Urinary bladder (tissue), 4 donors: ENCODE results near the gene CAPN10. TPM values are rescaled to one million over a fixed set of nuclear protein-coding genes. Genes with fewer than 3 reads are reported as not detected.

Experiments
- DNase-seq: peaks from one replicate; pipeline ENCODE4 v3.0.0-alpha.2; 2015; ENCODE audit errors: extremely low spot score
- H3K27ac ChIP-seq: one replicate; pipeline ENCODE4 v1.5.1; 2013; ENCODE audit warnings: low read depth, mild to moderate bottlenecking, moderate library complexity
- H3K36me3 ChIP-seq: one replicate; pipeline ENCODE4 v1.6.1; 2013; ENCODE audit warnings: mild to moderate bottlenecking, moderate library complexity; ENCODE audit not compliant: insufficient read depth
- H3K4me1 ChIP-seq: one replicate; pipeline ENCODE4 v1.6.1; 2013; ENCODE audit warnings: mild to moderate bottlenecking, moderate library complexity; ENCODE audit not compliant: insufficient read depth
- H3K4me3 ChIP-seq: one replicate; pipeline ENCODE4 v1.5.1; 2013; ENCODE audit warnings: low read depth, low read length
- WGBS: extraction: QIAGEN DNeasy Blood & Tissue Kit; methylation state at CpG from one replicate; pipeline ENCODE4 v1.1.7; 2013; 5-methylcytosine and 5-hydroxymethylcytosine counted together
- polyA plus RNA-seq: library from polyadenylated mRNA; stranded (reverse); fragments of 200-250 nt; gene quantifications from one replicate; pipeline ENCODE4 v1.2.3, GENCODE V29; 2013
- total RNA-seq: library from RNA; depleted of rRNA; stranded (reverse); fragments of >200 nt; gene quantifications from one replicate; pipeline ENCODE4 v1.2.3, GENCODE V29; 2014
- donor health status: healthy with polysubstance abuse.
- donor health status: healthy.

Gene CAPN10
- total and polyA plus RNA-seq, 2 donors = 13.6 to 23.3 TPM

DNA sequence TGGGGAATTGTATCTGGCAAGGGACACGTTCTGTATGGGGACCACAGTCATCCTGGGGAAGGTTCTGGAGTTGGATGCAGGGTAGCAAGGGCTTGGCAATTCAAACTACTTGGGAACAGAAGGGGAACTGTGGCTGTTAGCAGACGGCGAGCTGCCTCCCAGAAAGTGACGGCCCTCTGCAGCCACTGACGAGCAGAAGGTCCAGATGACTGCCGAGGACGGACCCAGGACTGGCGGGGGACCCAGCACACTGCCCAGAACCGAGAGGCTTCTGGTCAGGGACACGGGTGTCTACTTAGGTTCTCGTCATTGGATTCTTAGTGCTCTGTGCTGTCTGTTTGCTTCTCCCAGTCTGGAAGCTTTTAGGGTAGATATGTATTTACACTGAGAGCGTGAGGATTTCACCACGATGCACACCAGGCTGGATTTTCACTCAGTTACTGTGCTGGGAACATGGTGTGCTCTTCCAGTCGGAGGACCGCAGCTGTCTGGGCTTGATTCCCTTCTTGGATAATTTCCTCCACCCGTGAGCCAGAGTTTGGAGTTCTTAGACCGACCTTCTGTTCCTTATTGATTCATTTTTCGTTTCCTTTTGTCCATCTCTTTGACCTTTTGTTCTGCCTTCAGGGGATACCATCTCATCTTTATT is 52.1 kb downstream of the CAPN10 start:
- H3K4me3 ChIP-seq = no peak overlapping the region
- WGBS = 54% methylated on average over 18 of the region's 18 CpGs
- no peak overlapping the region for H3K27ac ChIP-seq
- DNase-seq = no peak
- H3K36me3 ChIP-seq = no peaks in the 10 kb centered on the region
- H3K4me1 ChIP-seq = no peaks in the 10 kb centered on the region

DNA sequence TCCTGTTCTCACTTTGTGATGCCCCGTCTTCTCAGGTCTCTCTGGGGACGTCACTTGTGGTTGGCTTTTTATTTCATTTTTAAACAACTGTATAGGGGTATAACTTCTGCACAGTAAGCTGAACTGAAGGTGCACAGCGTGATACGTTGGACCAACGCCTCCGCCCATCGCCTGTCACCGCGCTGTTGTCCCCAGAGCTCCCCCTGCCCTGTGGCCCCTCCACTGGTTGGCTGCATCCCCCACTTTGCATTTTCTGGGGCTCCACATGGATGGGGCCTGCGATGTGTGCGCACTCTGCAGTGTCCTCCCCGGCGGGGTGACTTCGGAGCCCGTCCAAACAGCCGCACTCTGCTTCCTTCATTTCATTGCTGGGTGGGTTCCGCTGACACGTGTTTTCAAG is 53.0 kb downstream of the CAPN10 start:
- WGBS = 88% methylated on average over 18 of the region's 18 CpGs
- DNase-seq = no peak
- no peaks in the 10 kb centered on the region for H3K4me1 ChIP-seq
- no peaks in the 10 kb centered on the region for H3K36me3 ChIP-seq
- H3K27ac ChIP-seq = no peak overlapping the region
- no peak overlapping the region for H3K4me3 ChIP-seq

DNA sequence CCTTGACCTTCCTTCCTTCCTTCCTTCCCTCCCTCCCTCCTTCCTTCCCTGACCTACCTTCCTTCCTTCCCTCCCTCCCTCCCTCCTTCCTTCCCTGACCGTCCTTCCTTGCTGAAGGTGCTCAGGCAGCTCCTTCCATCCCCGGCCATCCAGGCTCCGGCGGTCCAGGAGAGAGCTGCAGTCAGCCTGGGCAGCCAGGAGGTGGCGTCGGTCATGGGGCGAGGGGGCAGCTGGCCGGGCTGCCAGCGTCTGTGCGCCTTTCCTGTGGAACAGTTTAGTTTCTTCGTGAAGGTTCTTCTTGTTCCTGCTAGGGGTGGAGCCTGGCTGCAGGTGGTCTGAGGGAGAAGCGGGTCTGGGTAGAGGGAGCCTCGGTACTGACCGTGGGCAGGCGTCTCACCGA is 54.4 kb downstream of the CAPN10 start:
- H3K4me1 ChIP-seq = no peaks in the 10 kb centered on the region
- H3K27ac ChIP-seq = no peak overlapping the region
- 21% methylated on average over 16 of the region's 16 CpGs for WGBS
- H3K36me3 ChIP-seq = no peaks in the 10 kb centered on the region
- no peak for DNase-seq
- no peak overlapping the region for H3K4me3 ChIP-seq

DNA sequence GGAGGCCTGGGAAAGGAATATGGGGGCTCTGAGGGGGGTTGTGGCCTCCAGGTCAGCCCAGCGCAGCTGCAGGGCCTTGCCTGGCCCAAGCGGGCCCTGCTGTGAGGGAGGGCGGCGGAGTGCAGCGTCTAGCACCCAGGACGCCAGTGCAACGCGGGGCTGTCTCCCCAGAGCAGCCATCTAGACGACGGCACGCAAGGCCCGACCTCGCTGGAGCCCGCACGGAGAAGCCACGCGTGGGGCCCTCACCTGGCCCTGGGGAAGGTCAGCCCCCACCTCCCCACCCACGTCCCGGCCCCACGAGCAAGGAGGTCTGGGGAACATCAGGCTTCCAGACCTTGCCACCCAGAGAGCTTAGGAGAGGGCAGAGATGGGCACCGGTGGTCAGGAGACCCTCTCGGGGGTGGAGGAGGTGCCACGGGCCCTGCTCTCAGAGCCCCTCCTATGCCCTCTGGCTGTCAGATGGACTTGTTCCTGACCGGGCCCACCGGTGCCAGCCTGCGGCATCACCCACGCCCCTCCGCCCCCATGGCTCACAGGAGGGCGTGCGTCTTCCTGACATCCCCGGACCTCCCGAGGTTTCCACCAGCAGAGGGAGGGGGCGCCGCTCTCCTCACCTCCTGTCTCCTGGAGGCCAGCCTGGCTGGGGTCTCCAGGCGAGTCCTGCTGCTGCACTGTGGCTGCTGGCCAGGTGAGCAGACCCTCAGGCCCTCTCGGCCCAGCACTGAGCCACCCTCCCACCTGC is 55.7 kb downstream of the CAPN10 start:
- WGBS = 82% methylated on average over 36 of the region's 36 CpGs
- DNase-seq = no peak
- Histone ChIP-seq H3K36me3 (no peaks in the 10 kb centered on the region), H3K27ac (no peak overlapping the region), H3K4me1 (no peaks in the 10 kb centered on the region), H3K4me3 (no peak overlapping the region)

DNA sequence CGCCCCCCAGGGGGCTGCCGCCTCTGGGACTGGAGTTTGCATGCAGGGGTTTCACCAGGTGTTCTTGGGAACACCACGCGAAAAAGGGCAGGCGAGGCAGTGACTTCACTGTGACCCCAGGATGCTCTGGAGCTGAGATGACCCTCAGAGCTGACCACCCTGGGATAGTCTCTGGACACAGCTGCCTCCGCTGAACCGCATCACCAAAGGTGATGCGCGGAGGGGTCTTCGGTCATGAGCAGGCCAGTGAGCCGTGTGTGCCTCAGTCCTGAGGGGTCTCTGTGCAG is 56.2 kb downstream of the CAPN10 start:
- H3K4me1 ChIP-seq = no peaks in the 10 kb centered on the region
- WGBS = 92% methylated on average over 11 of the region's 11 CpGs
- H3K4me3 ChIP-seq = no peak overlapping the region
- no peak overlapping the region for H3K27ac ChIP-seq
- DNase-seq = no peak
- H3K36me3 ChIP-seq = no peaks in the 10 kb centered on the region

DNA sequence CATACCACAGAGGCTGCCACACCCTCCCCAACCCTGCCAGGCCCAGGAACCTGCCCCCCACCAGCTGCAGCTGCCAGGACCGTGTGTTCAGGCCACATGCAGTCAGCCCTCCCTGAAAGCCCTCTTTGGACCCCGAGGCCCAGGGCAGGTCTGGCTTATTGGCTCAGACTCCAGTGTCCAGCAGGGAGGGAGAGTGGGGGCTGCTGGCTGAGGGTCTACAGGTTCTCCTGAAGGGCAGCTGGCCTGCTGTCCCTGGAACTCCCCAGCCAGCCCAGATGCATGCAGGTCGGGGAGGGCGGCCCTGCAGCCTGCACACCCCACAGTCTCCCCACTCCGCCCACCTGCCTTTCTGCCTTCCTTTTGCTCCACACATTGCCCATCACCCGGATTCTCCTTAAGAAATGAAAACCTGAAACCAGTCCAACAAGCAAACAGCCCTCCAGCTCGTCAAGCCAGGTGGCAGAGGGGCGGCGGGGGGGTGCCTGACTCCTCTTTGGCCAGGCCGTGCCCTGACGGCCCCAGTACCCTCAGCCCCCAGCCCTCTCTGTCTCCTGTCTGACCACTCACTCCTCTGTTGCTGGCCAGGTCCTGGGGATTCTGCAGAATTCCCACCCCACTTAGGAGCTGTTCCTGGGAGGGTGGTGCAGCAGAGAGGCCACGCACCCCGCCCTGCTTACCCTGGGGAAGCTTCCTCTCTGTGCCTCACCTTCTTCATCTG is 56.7 kb downstream of the CAPN10 start:
- Histone ChIP-seq H3K27ac (no peak overlapping the region), H3K36me3 (no peaks in the 10 kb centered on the region), H3K4me1 (no peaks in the 10 kb centered on the region), H3K4me3 (no peak overlapping the region)
- WGBS = 69% methylated on average over 13 of the region's 13 CpGs
- DNase-seq = no peak

DNA sequence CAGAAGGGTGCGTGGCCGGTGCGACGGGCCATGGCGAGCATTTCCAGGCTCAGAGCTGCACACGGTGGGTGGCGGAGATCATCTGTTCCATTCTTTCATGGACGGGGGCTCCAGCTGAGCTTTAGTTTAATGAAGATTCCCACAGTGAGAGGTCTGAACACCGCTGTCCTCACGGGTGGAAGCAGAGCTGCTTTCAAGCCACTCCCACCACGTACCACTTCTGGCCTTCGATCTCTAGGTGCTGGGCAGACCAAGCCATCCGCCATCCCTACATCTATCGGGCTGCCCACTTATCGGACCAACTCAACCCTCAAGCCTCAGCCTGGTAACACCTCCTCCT is 57.2 kb downstream of the CAPN10 start:
- WGBS = 81% methylated on average over 15 of the region's 15 CpGs

DNA sequence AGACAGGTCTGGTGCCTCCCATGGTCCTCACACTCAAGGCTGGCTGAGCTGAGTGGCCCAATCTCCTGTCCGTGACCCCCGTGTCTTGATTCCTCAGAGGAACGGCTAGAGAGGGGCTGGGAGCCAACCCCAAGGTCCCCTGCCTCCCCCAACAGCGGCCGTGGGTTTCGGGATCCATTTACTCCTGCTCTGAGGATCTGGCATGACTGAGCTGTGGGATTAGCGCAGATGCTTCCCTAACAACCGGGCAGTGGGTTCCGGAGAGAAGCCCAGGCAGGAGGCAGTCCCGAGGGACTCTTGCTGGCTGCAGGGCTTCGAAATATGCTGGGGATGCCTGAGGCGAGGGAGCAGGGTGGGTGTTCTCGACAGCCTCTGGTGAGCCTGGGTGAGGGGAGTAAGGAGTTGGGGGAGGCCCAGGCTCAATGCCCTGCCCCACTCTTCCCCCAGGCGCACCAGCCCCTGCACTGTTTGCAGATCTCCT is 57.7 kb downstream of the CAPN10 start:
- Histone ChIP-seq H3K36me3 (no peaks in the 10 kb centered on the region), H3K4me3 (no peak overlapping the region), H3K27ac (no peak overlapping the region), H3K4me1 (no peaks in the 10 kb centered on the region)
- DNase-seq = no peak
- 53% methylated on average over 14 of the region's 14 CpGs for WGBS

More for the DNA sequence above, 57.2 kb downstream of the CAPN10 start:
- Histone ChIP-seq H3K27ac (no peak overlapping the region), H3K4me3 (no peak overlapping the region), H3K4me1 (no peaks in the 10 kb centered on the region), H3K36me3 (no peaks in the 10 kb centered on the region)
- DNase-seq = no peak

DNA sequence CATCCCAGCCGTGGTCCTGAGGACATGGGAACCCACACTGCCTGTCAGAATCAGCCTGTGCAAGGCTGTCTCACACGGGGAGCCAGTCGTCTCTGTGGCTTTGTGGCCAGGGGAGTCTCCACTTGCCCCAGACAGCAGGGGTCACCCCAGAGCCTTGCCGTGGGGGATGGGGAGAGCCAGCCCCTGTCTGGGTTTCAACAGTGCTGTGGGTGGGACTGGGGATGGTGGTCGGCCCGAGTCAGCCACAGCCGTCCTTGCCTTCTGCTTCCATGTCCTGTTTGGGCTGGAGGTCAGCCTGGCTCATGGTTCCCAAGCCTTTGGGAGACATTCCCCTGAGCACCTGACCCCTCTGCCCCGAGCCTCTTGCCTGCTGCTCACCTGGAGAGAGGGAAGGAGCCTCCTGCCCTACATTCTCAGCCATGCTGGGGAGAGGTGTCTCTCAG is 58.3 kb downstream of the CAPN10 start:
- no peaks in the 10 kb centered on the region for H3K36me3 ChIP-seq
- DNase-seq = no peak
- WGBS = 61% methylated on average over 8 of the region's 8 CpGs
- no peak overlapping the region for H3K4me3 ChIP-seq
- H3K27ac ChIP-seq = no peak overlapping the region
- H3K4me1 ChIP-seq = no peaks in the 10 kb centered on the region

DNA sequence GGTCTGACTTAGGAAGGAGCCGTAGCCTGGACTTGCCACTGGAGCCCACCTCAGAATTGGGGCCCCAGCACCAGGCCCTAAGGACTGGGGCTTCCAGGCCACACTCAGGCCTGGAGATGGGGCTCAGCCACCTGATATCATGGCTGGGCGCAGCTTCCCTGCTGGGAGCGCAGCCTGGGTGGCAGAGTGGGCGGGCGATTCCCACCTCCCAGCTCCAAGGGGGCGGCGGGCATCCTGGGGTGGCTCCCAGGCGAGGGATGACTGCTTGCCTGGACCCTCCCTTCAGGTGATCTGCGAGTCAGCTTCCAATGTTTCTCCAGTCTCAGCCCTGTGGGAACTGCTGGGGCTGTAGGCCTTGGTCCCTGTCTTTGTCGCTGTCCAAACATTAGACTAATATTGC is 58.8 kb downstream of the CAPN10 start:
- no peaks in the 10 kb centered on the region for H3K36me3 ChIP-seq
- WGBS = 89% methylated on average over 10 of the region's 10 CpGs
- DNase-seq = no peak
- H3K4me1 ChIP-seq = no peaks in the 10 kb centered on the region
- no peak overlapping the region for H3K27ac ChIP-seq
- no peak overlapping the region for H3K4me3 ChIP-seq

DNA sequence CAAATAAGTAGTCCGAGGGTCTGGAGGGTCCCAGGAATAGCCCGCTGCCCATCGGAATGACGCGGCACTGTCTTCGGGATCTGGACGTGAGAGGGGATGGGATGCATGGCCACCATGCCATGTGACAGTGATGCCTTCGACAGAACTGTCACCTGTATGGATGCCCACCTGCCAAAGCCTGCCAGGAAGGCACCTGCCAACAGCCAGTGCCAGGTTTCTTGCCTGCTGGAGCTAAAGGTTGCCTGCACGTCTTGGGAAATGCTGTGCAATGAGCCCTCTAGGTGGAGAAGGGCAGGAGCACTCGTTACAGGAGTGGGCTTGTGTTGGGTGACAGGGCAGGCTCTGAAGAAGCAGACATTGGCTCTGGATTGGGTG is 59.3 kb downstream of the CAPN10 start:
- Histone ChIP-seq H3K27ac (no peak overlapping the region), H3K36me3 (no peaks in the 10 kb centered on the region), H3K4me1 (no peaks in the 10 kb centered on the region), H3K4me3 (no peak overlapping the region)
- DNase-seq = no peak
- 89% methylated on average over 10 of the region's 10 CpGs for WGBS

DNA sequence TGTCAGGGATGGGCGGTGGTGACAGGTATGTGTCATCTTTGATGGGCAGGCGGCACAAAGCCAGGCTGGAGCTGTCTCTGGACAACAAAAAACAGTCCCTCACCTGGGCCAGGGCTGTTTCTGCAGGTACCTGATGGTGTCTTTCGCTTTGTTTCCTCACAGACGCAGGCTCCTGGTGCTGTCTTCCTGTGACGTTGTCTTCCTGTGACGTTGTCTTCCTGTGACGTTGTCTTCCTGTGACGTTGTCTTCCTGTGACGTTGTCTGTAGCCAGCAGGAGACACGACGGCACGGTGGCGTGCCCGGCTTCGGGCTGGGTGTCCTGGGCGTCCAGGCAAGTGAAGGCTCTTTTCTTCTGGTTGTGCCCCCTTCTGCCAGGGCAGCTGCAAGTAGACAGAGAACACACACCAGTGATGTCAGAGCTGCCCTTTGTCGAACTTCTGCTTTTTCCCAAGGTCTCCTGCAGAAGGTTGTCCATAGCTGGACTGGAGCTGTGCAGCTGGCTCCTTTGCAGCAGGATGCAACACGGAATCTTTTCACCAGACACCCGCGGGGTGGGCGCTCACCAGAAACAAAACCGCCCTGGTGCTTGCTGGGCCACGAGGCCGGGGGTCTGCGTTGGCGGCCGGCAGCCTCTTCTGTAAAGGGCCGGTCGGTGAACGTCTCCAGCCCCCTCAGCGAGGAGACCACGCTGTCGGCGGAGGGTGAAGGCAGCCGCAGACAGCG is 59.8 kb downstream of the CAPN10 start:
- 80% methylated on average over 36 of the region's 36 CpGs for WGBS

DNA sequence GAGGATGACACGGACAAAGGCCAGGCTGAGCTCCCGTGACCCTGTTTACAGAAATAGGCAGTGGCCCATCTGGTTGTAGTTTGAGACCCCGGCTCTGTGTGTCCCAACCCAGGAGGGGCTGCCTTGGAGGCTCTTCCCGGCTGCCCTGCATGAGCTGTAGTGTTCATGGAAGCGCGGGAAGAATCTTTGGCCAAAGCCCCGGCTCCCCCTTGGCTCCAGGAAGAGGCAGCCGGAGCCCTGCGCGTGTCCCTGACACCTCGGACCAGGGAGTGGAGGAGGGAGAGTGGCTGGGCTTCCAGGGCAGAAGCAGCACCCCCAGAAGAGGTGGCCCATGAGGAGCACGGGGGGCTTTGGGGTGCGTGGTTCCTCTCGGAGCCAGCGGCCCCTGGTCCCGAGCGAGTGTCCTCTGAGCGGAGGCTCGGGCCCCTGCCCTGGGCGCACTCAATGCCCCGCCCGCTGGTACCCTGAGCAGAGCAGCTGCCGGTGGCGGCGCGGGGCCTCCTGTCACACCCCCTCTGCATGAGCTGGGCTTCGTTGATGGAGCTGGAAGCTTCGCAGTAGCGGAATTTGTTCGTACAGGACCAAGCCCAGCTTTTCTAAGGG is 60.5 kb downstream of the CAPN10 start:
- H3K4me3 ChIP-seq = no peak overlapping the region
- no peak for DNase-seq
- 64% methylated on average over 30 of the region's 30 CpGs for WGBS

More for the DNA sequence above, 59.8 kb downstream of the CAPN10 start:
- no peak for DNase-seq
- H3K4me3 ChIP-seq = no peak overlapping the region
- H3K36me3 ChIP-seq = no peaks in the 10 kb centered on the region
- H3K4me1 ChIP-seq = no peaks in the 10 kb centered on the region
- H3K27ac ChIP-seq = no peak overlapping the region

More for the DNA sequence above, 60.5 kb downstream of the CAPN10 start:
- H3K4me1 ChIP-seq = no peaks in the 10 kb centered on the region
- H3K27ac ChIP-seq = no peak overlapping the region
- H3K36me3 ChIP-seq = no peaks in the 10 kb centered on the region
